ENCODE results near the gene GRPEL1.

- TF ChIP-seq CTCF (IDR thresholded peaks at IDR 0.05; ENCODE audit: low read depth, low read length) (no peak), EZH2phosphoT487 (IDR thresholded peaks at IDR 0.05; ENCODE audit: low read depth) (no peak)
These were observed 38.7 kb downstream of the GRPEL1 start for GRCh38 chr4:7029212-7029611.
